ENCODE measurements around the gene AFM. TPM values are rescaled to one million over a fixed set of nuclear protein-coding genes. Genes with fewer than 3 reads are reported as not detected.
"Not testable (repeated sequence)": the region's sequence is repeated elsewhere in the genome, so short reads cannot be mapped to it uniquely, and the experiment has no call there.

Gene AFM
- polyA plus RNA-seq, 4 donors: 0.57 to 16.2 (median 10.9) TPM

GRCh38 chr4:73499996-73500765 lies 18.6 kb downstream of the AFM start:
- DNase-seq (ENCODE audit: low read depth in 4 of 4, low spot score in 3 of 4): no peak

GRCh38 chr4:73501664-73502265 lies 20.2 kb downstream of the AFM start:
- no peak for DNase-seq (ENCODE audit: low read depth in 4 of 4, low spot score in 3 of 4)

DNA sequence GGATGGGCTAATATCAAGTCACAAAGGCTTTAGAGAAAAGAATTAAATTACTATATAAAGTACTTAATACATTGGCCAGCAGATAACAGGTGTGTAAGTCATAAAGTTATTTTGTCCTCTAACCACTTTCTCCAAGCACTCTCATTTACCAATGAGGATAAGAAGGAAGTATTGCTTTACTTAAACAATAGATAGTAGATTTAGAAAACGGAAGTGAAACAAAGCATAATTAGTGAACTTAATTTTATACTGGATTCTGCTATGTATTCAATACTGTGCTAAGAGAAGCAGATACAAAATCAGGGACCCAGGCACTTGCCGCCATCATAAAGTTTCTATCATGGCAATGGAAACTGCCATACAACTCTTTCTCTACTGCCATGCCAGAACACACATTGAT lies 24.0 kb downstream of the AFM start:
- no peak for DNase-seq (ENCODE audit: low read depth in 4 of 4, low spot score in 3 of 4)

- no peak for DNase-seq (ENCODE audit: low read depth in 4 of 4, low spot score in 3 of 4)
These were observed 26.0 kb downstream of the AFM start for GRCh38 chr4:73507541-73507940.

GRCh38 chr4:73508651-73509050 lies 27.1 kb downstream of the AFM start:
- no peak for DNase-seq (ENCODE audit: low read depth in 4 of 4, low spot score in 3 of 4)

DNA sequence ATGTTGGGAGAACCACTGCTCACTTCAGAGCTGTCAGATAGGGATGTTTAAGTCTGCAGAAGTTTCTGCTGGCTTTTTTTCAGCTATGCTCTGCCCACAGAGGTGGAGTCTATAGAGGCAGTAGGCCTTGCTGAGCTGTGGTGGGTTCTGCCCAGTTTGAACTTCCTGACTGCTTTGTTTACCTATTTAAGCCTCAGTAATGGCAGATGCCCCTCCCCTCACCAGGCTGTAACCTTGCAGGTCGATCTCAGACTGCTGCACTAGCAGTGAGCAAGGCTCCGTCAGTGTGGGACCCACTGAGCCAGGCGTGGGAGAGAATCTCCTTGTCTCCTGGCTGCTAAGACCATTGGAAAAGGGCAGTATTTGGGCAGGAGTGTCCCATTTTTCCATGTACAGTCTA lies 36.8 kb downstream of the AFM start:
- DNase-seq (ENCODE audit: low read depth in 4 of 4, low spot score in 3 of 4): no peak

DNA sequence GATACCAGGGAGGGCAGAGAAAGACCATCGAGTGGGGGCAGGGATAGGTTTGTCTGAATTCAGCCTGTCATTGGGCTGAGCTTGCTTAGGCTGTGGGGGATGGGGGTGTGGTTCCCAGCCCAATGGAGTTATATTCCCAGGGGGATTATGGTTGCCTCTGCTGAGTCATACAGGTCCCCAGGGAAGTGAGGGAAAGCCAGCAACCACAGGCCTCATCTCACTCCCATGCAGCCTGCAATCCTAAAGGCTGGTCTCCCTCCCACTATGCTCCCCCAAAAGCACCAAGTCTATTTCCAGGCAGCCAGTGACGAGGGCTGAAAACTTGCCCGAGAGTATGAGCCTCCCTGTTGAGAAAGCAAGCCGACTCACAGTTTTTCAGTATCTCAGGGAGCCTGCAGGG lies 39.3 kb downstream of the AFM start:
- DNase-seq (ENCODE audit: low read depth in 4 of 4, low spot score in 3 of 4): no peak

- no peak for DNase-seq (ENCODE audit: low read depth in 4 of 4, low spot score in 3 of 4)
These were observed 41.6 kb downstream of the AFM start for GRCh38 chr4:73523126-73523525.

GRCh38 chr4:73525611-73526010 lies 44.1 kb downstream of the AFM start:
- DNase-seq (ENCODE audit: low read depth in 4 of 4, low spot score in 3 of 4): no peak

GRCh38 chr4:73527196-73527595 lies 45.7 kb downstream of the AFM start:
- no peak for DNase-seq (ENCODE audit: low read depth in 4 of 4, low spot score in 3 of 4)

- DNase-seq (ENCODE audit: low read depth in 4 of 4, low spot score in 3 of 4): no peak
These were observed 46.6 kb downstream of the AFM start for GRCh38 chr4:73528171-73528570.

DNA sequence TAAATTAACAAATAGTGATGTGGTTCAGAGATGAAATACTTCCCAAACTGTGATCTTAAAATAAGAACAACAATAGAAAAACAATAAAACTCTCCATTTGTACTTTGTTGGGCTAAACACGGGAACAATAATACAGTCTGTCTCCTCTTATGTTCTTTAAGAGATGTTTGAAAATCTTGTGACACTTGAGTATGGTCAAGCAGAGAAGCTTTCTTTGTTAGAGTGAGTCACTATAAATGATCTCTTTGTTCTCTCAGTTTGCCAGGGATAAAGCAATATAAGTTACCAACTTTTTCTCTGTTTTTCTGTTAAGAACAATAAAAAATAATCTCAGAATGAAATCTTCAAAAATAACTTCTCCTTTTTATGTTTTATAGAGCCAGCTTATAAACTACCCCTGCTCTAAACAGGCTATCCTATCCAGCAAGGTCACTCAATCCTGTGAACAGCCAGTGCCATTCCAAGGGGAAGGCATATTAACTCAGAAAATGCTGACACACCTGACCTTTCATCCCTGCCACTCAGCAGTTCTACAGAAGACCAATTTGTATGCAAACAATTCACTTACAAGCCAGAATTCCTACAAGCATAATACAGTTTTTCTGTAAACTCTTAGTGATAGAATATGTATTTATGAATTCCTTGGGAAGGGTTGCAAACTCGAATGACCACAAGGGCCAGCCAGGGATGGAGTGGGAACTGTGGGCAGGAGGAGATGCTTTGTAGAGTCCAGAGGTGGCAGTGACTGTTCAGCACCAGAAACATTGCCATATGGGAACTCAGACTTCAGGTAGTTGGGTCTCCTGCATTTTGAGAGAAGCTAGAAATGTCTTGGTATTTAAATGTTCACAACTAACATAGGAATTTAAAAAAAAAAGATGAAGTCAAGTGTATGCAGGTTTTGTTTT lies 52.2 kb downstream of the AFM start:
- DNase-seq (ENCODE audit: low read depth in 4 of 4, low spot score in 3 of 4): no peak

- DNase-seq (ENCODE audit: low read depth in 4 of 4, low spot score in 3 of 4): no peak
These were observed 56.6 kb downstream of the AFM start for GRCh38 chr4:73538162-73538561.

DNA sequence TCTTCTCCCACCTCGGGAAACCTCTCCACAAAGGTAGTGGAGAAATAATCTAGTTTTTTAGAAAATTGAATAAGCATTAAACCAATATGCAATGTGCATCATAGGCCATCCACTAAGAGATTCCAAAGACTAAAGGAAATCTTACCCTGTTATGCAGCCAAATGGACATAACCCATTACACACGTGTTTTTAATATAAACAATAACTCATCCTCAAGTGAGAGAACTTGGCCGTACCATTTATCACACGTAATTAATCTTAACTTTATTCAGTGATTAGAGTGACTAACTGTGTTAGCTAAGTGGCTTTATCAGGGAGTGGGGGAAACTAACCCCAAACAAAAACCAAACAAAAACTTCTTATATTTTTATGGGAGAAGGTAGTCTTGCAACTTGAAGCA lies 57.8 kb downstream of the AFM start:
- DNase-seq (ENCODE audit: low read depth in 4 of 4, low spot score in 3 of 4): no peak

- DNase-seq (ENCODE audit: low read depth in 4 of 4, low spot score in 3 of 4): no peak
These were observed 59.3 kb downstream of the AFM start for GRCh38 chr4:73540826-73541225.

DNA sequence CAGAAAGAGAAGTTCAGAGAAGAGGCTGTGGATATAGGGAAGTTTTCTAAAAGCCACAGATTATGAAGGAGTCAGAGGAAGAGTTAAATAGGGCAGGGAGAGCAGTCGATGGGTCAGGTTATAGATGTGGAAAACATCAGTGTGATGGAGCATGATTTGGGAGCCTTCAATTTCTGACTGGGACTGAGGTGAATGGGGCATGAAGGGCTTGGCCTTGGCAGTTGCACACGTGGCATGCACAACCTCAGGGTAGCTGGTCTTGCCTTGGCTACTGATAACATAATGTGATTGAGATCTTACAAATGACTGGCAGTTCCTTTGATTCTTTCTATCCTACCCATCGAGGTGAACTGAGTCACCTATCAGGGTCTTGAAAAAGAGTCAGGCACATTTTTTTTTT lies 59.7 kb downstream of the AFM start:
- no peak for DNase-seq (ENCODE audit: low read depth in 4 of 4, low spot score in 3 of 4)

GRCh38 chr4:73544620-73545019 lies 63.1 kb downstream of the AFM start:
- DNase-seq (ENCODE audit: low read depth in 4 of 4, low spot score in 3 of 4): no peak

DNA sequence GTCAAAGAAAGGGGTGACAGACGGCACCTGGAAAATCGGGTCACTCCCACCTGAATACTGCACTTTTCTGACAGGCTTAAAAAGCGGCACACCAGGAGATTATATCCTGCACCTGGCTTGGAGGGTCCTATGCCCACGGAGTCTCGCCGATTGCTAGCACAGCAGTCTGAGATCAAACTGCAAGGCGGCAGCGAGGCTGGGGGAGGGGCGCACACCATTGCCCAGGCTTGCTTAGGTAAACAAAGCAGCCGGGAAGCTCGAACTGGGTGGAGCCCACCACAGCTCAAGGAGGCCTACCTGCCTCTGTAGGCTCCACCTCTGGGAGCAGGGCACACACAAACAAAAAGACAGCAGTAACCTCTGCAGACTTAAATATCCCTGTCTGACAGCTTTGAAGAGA lies 69.3 kb downstream of the AFM start:
- DNase-seq (ENCODE audit: low read depth in 4 of 4, low spot score in 3 of 4): not testable (repeated sequence)

All from left renal pelvis (tissue), 4 donors.